ENCODE results near the gene SLC44A4.

- TF ChIP-seq GABPB1 (CRISPR knock-in tag; IDR thresholded peaks at IDR 0.05) = no peak
- no peak for TF ChIP-seq TAF1 (IDR thresholded peaks at IDR 0.05; ENCODE audit: control insufficient read depth, extremely low read depth, insufficient read depth, low read length, severe bottlenecking)
- TF ChIP-seq CTCF (IDR thresholded peaks at IDR 0.05 in 2 of 3, conservative IDR thresholded peaks at IDR 0.05 in 1 of 3; ENCODE audit: insufficient read depth in 2 of 3, low read depth in 1 of 3, low read length in 3 of 3) = no peak
- TF ChIP-seq CEBPB (tag; IDR thresholded peaks at IDR 0.05) = no peak; the same call in 1 of the 2 replicates
- no peak for TF ChIP-seq POLR2AphosphoS2 (IDR thresholded peaks at IDR 0.05; ENCODE audit: low read length)
- TF ChIP-seq EZH2 (IDR thresholded peaks at IDR 0.05; ENCODE audit: borderline replicate concordance, low read depth, low read length) = no peak
- no peak for TF ChIP-seq ZNF121 (CRISPR knock-in tag; conservative IDR thresholded peaks at IDR 0.05)
- no peak for TF ChIP-seq PPARD (CRISPR knock-in tag; IDR thresholded peaks at IDR 0.05)
- no peak for TF ChIP-seq ELF1 (tag; IDR thresholded peaks at IDR 0.05)
- no peak for TF ChIP-seq USF2 (CRISPR knock-in tag; IDR thresholded peaks at IDR 0.05)
These were observed 65.3 kb downstream of the SLC44A4 start for GRCh38 chr6:31813465-31813849.
